B cell (primary cell): Measurements from ENCODE around the gene SLC39A12. TPM values are rescaled to one million over a fixed set of nuclear protein-coding genes. Genes with fewer than 3 reads are reported as not detected.

Experiments
- ATAC-seq: fragments of 200-7000 bp; cut with Tn5 transposase; one replicate; pipeline ENCODE4 v1.10.0; 2021; ENCODE audit warnings: low read depth, mild to moderate bottlenecking, moderate number of reproducible peaks, moderate library complexity
- CTCF ChIA-PET: fragments of 350-600 bp; sonication (Branson Sonifier 250); formaldehyde crosslinking; loops from one replicate; lab custom pipeline; 2021; ENCODE audit warnings: antibody characterized with exemption, inconsistent platforms; lab: Charles Lee
- POLR2A ChIA-PET: fragments of 350-600 bp; sonication (Branson Sonifier 250); formaldehyde crosslinking; loops from one replicate; lab custom pipeline; 2021; ENCODE audit warnings: antibody characterized with exemption; lab: Charles Lee
- DNase-seq: peaks from one replicate; pipeline ENCODE4 v3.0.0; 2013
- H2AFZ ChIP-seq: 2 replicates; pipeline ENCODE4 v1.6.1; 2012; ENCODE audit warnings: mild to moderate bottlenecking, low read depth, low read length; ENCODE audit not compliant: insufficient read depth, poor library complexity, severe bottlenecking
- H3K27ac ChIP-seq, 2 donors: 1 replicate in 1 of 2; 2 replicates in 1 of 2; pipeline ENCODE4 v1.5.1; 2012 to 2013; ENCODE audit warnings: low read length in 2 of 2, mild to moderate bottlenecking in 2 of 2, moderate library complexity in 1 of 2
- H3K27me3 ChIP-seq, 4 experiments: fragments of 200-600 bp in 1 of 4; sonication (generic) in 1 of 4; replicated peaks in 1 of 4; 1 replicate in 2 of 4; 2 replicates in 2 of 4; pipeline versions ENCODE4 v1.6.1 to v1.7.0; 2013 to 2016; ENCODE audit warnings: low read length in 3 of 4, mild to moderate bottlenecking in 2 of 4, mixed read lengths in 1 of 4, moderate library complexity in 1 of 4; ENCODE audit not compliant: insufficient read depth in 4 of 4, control insufficient read depth in 3 of 4; ENCODE audit errors: control extremely low read depth in 1 of 4
- H3K36me3 ChIP-seq, 2 experiments: replicated peaks in 1 of 2; 1 replicate in 1 of 2; 2 replicates in 1 of 2; pipeline versions ENCODE4 v1.6.1 to v1.7.1; 2013; ENCODE audit warnings: low read length in 1 of 2; ENCODE audit not compliant: insufficient read depth in 2 of 2, control insufficient read depth in 1 of 2; ENCODE audit errors: control extremely low read depth in 1 of 2, extremely low read depth in 1 of 2
- H3K4me1 ChIP-seq, 2 donors: fragments of 200-600 bp in 1 of 2; sonication (generic) in 1 of 2; 1 replicate in 1 of 2; 2 replicates in 1 of 2; pipeline versions ENCODE4 v1.5.1 to v1.6.1; 2013 to 2017; ENCODE audit warnings: low read length in 2 of 2; ENCODE audit not compliant: control insufficient read depth in 2 of 2, insufficient read depth in 2 of 2
- H3K4me2 ChIP-seq: replicated peaks from 2 replicates; pipeline ENCODE3; 2012; ENCODE audit warnings: mild to moderate bottlenecking, low read depth, low read length; ENCODE audit not compliant: poor library complexity, severe bottlenecking
- H3K4me3 ChIP-seq, 5 experiments: fragments of 200-600 bp in 1 of 5; sonication (generic) in 1 of 5; 1 replicate in 3 of 5; 2 replicates in 2 of 5; pipeline versions ENCODE4 v1.5.1 to v1.7.0; 2011 to 2016; ENCODE audit warnings: low read length in 4 of 5, mild to moderate bottlenecking in 4 of 5, low read depth in 2 of 5, control low read depth in 1 of 5, moderate library complexity in 1 of 5; ENCODE audit not compliant: insufficient read depth in 1 of 5; ENCODE audit errors: control extremely low read depth in 1 of 5, extremely low read depth in 1 of 5
- H3K79me2 ChIP-seq: fragments of 200-600 bp; sonication (generic); one replicate; pipeline ENCODE4 v1.6.0; 2016; ENCODE audit warnings: low read length; ENCODE audit not compliant: control insufficient read depth, insufficient read depth
- H3K9ac ChIP-seq: fragments of 200-600 bp; sonication (generic); 2 replicates; pipeline ENCODE4 v1.6.1; 2017; ENCODE audit warnings: mild to moderate bottlenecking, low read length, moderate library complexity
- H3K9me3 ChIP-seq, 3 donors: one replicate each; pipeline versions ENCODE4 v1.6.1 to v1.7.1; 2013; ENCODE audit warnings: low read length in 2 of 3; ENCODE audit not compliant: control insufficient read depth in 2 of 3, insufficient read depth in 1 of 3; ENCODE audit errors: control extremely low read depth in 1 of 3
- H4K20me1 ChIP-seq: 2 replicates; pipeline ENCODE4 v1.6.0; 2012; ENCODE audit warnings: mild to moderate bottlenecking, low read length; ENCODE audit not compliant: insufficient read depth, control insufficient read depth, poor library complexity, severe bottlenecking
- H3K27ac Mint-ChIP-seq: one replicate; pipeline ENCODE4 v1.8.0; 2021; ENCODE audit warnings: mixed read lengths
- H3K27me3 Mint-ChIP-seq: one replicate; pipeline ENCODE4 v1.8.0; 2021; ENCODE audit warnings: mixed read lengths
- H3K4me1 Mint-ChIP-seq: one replicate; pipeline ENCODE4 v1.8.0; 2021; ENCODE audit warnings: mixed read lengths
- H3K4me3 Mint-ChIP-seq: one replicate; pipeline ENCODE4 v1.8.0; 2021; ENCODE audit warnings: mixed read lengths
- H3K9me3 Mint-ChIP-seq: one replicate; pipeline ENCODE4 v1.8.0; 2022; ENCODE audit warnings: mixed read lengths; ENCODE audit not compliant: insufficient read depth
- EZH2 ChIP-seq: IDR thresholded peaks from 2 replicates; pipeline ENCODE4 v1.6.1; 2012; ENCODE audit warnings: borderline replicate concordance, low read depth, mild to moderate bottlenecking, moderate library complexity, low read length; ENCODE audit not compliant: insufficient read depth, poor library complexity, severe bottlenecking
- WGBS: methylation state at CpG from one replicate; pipeline ENCODE4 v1.1.5; 2013; ENCODE audit warnings: missing lambda C conversion rate; ENCODE audit not compliant: insufficient coverage; 5-methylcytosine and 5-hydroxymethylcytosine counted together
- intact Hi-C: fragments of 100-400 bp; cut with micrococcal nuclease; formaldehyde crosslinking; loops from one replicate; pipeline ENCODE4 v1.10.0; 2022
- polyA plus RNA-seq: library from polyadenylated mRNA; depleted of rRNA; stranded (reverse); fragments of >200 nt; gene quantifications from 2 replicates; pipeline ENCODE4 v1.2.3, GENCODE V29; 2012
- total RNA-seq, 2 donors: library from RNA; stranded (reverse); fragments of 120-200 nt in 1 of 2; gene quantifications; 1 replicate in 1 of 2; 2 replicates in 1 of 2; pipeline versions ENCODE4 v1.2.3 to v1.2.4, GENCODE V29; 2013 to 2022
- TF ChIP-seq, protein P1 (sequence below): fragments of 200-600 bp; IDR thresholded peaks from one replicate; pipeline ENCODE4 v1.8.0; 2022; ENCODE audit warnings: antibody characterized with exemption, mild to moderate bottlenecking

The SLC39A12 gene
- total and polyA plus RNA-seq, 2 donors (not counting 1 experiment from before 2014, with no cell fraction given), result not detected

DNA sequence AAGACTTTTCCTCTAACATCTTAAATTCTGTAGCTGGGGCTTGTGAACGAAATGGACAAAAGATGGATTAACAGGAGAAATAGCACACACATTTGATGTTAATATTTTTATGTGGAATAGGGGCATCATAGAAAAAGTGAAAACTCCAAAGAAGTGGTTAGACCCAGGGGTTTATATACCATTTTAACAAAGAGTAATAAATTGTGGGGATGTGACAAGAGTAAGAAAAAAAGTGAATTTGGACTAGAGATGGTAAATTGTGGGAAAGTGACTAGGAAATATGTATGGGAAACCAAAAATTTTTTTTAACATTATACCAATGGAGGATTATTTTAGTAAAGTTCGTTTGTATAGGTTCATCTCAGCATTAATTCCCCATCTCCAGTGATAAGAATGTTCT lies 8.2 kb downstream of the SLC39A12 start:
- H3K27me3 ChIP-seq, result no peaks in the 10 kb centered on the region
- peaks cover 0 to 3% (median 1%) of the 10 kb centered on the region in 3 donors for H3K9me3 ChIP-seq
- H3K4me3 Mint-ChIP-seq, result no peak overlapping the region
- POLR2A ChIA-PET, result no interaction called here
- peaks cover 2% of the 10 kb centered on the region for H3K9me3 Mint-ChIP-seq
- H3K27ac ChIP-seq, result no peak overlapping the region
- H3K79me2 ChIP-seq, result no peaks in the 10 kb centered on the region
- peaks cover 5% of the 10 kb centered on the region for H3K27me3 Mint-ChIP-seq
- no peak overlapping the region for H3K4me3 ChIP-seq
- WGBS, result no CpG with 5 or more reads among the region's 2 CpGs
- CTCF ChIA-PET, result no interaction called here
- ATAC-seq (no peak), DNase-seq (no peak)
- intact Hi-C loops, result no loop called here
- no peaks in the 10 kb centered on the region for H3K36me3 ChIP-seq
- no peak overlapping the region for H3K9ac ChIP-seq
- no peak for TF ChIP-seq EZH2
- TF ChIP-seq, protein P1, sequence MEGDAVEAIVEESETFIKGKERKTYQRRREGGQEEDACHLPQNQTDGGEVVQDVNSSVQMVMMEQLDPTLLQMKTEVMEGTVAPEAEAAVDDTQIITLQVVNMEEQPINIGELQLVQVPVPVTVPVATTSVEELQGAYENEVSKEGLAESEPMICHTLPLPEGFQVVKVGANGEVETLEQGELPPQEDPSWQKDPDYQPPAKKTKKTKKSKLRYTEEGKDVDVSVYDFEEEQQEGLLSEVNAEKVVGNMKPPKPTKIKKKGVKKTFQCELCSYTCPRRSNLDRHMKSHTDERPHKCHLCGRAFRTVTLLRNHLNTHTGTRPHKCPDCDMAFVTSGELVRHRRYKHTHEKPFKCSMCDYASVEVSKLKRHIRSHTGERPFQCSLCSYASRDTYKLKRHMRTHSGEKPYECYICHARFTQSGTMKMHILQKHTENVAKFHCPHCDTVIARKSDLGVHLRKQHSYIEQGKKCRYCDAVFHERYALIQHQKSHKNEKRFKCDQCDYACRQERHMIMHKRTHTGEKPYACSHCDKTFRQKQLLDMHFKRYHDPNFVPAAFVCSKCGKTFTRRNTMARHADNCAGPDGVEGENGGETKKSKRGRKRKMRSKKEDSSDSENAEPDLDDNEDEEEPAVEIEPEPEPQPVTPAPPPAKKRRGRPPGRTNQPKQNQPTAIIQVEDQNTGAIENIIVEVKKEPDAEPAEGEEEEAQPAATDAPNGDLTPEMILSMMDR, result no peak
- H3K4me1 Mint-ChIP-seq, result no peaks in the 10 kb centered on the region
- H3K4me2 ChIP-seq, result no peak overlapping the region
- no peak overlapping the region for H2AFZ ChIP-seq
- H3K4me1 ChIP-seq, result no peaks in the 10 kb centered on the region
- no peak overlapping the region for H3K27ac Mint-ChIP-seq
- H4K20me1 ChIP-seq, result no peaks in the 10 kb centered on the region

DNA sequence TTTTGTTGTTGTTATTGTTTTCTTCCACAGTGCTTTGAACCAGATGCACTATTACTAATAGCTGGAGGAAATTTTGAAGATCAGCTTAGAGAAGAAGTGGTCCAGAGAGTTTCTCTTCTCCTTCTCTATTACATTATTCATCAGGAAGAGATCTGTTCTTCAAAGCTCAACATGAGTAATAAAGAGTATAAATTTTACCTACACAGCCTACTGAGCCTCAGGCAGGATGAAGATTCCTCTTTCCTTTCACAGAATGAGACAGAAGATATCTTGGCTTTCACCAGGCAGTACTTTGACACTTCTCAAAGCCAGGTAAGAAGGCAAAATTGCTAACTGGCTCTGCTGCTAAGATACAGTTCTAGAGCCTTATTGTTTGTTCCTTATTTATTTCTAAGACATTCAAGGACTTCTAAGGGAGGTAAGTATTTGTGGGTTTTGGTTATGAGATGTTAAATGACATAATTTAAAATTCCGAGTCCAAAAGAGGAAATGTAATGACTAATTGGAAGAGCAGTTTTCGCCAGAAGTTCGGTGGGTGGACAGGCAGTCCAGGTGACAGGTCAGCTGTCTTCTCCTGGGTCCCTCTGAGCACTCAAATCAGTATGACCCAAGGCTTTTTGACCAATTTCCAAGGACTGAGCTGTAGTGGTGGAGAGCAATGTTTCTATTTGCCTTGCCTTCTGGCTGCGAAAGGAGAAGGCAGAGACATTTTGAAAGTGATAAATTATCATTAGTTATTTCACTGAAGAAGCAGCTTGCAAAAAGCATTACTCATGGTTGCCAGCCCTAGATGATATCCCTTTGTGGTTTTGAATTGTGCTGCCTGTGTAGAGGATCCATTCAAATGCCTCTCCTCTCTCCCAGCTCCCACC lies 10.1 kb downstream of the SLC39A12 start:
- H4K20me1 ChIP-seq, result no peaks in the 10 kb centered on the region
- Mint-ChIP-seq H3K4me1 (no peaks in the 10 kb centered on the region), H3K27ac (no peak overlapping the region), H3K4me3 (no peak overlapping the region), H3K27me3 (peaks cover under 1% of the 10 kb centered on the region), H3K9me3 (peaks cover 2% of the 10 kb centered on the region)
- no peaks in the 10 kb centered on the region for H3K4me1 ChIP-seq
- no peaks in the 10 kb centered on the region for H3K27me3 ChIP-seq
- H3K27ac ChIP-seq, result no peak overlapping the region
- intact Hi-C loops, result no loop called here
- ATAC-seq (no peak), DNase-seq (no peak)
- no peaks in the 10 kb centered on the region for H3K36me3 ChIP-seq
- H3K9me3 ChIP-seq, result peaks cover 0 to 3% (median 1%) of the 10 kb centered on the region in 3 donors
- H3K4me3 ChIP-seq, result no peak overlapping the region
- TF ChIP-seq EZH2, result no peak
- TF ChIP-seq, protein P1, result no peak
- H2AFZ ChIP-seq, result no peak overlapping the region
- ChIA-PET CTCF (no interaction called here), POLR2A (no interaction called here)
- H3K9ac ChIP-seq, result no peak overlapping the region
- no peaks in the 10 kb centered on the region for H3K79me2 ChIP-seq
- WGBS, result 75% methylated on average over 4 of the region's 4 CpGs
- no peak overlapping the region for H3K4me2 ChIP-seq
